H1 (cell line): ENCODE data around the gene RPA4. TPM values are rescaled to one million over a fixed set of nuclear protein-coding genes. Genes with fewer than 3 reads are reported as not detected.
"Not testable (repeated sequence)": the region's sequence is repeated elsewhere in the genome, so short reads cannot be mapped to it uniquely, and the experiment has no call there.

ENCODE experiments used
- CTCF ChIA-PET: fragments of 300-600 bp; sonication (Branson Sonifier 250); formaldehyde crosslinking; loops from one replicate; lab custom pipeline; 2021; ENCODE audit not compliant: partially characterized antibody; lab: Charles Lee
- POLR2A ChIA-PET: fragments of 300-600 bp; sonication (Branson Sonifier 250); formaldehyde crosslinking; loops from one replicate; lab custom pipeline; 2021; ENCODE audit warnings: inconsistent platforms; ENCODE audit not compliant: partially characterized antibody; lab: Charles Lee
- DNase-seq, 2 experiments: peaks; one replicate each; pipeline versions ENCODE4 v3.0.0 to v3.0.0-alpha.2; 2010 to 2022; ENCODE audit warnings: low spot score in 2 of 2, low read depth in 1 of 2, mixed read lengths in 1 of 2
- FAIRE-seq: peaks from 2 replicates; lab custom pipeline; 2011; peaks lifted over from hg19 to GRCh38; lab: Jason Lieb, UNC
- H2AFZ ChIP-seq: 2 replicates; pipeline ENCODE4 v1.8.1; 2012; ENCODE audit warnings: low read length, inconsistent platforms
- H2AK5ac ChIP-seq: 2 replicates; pipeline ENCODE4 v1.6.1; 2013; ENCODE audit warnings: low read depth, low read length
- H2BK120ac ChIP-seq: replicated peaks from 2 replicates; pipeline ENCODE3; 2013; ENCODE audit warnings: low read depth, low read length, inconsistent platforms
- H2BK12ac ChIP-seq: 2 replicates; pipeline ENCODE4 v1.6.1; 2013; ENCODE audit warnings: low read depth, low read length
- H2BK15ac ChIP-seq: 2 replicates; pipeline ENCODE4 v1.6.1; 2013; ENCODE audit warnings: low read length
- H2BK20ac ChIP-seq: 2 replicates; pipeline ENCODE4 v1.6.1; 2013; ENCODE audit warnings: low read length
- H2BK5ac ChIP-seq: 2 replicates; pipeline ENCODE4 v1.6.1; 2013; ENCODE audit warnings: low read depth, low read length
- H3K14ac ChIP-seq: 2 replicates; pipeline ENCODE4 v1.6.1; 2013; ENCODE audit warnings: inconsistent platforms; ENCODE audit not compliant: insufficient read length
- H3K18ac ChIP-seq: 2 replicates; pipeline ENCODE4 v1.6.1; 2013; ENCODE audit warnings: low read length; ENCODE audit errors: extremely low read depth
- H3K23ac ChIP-seq: 2 replicates; pipeline ENCODE4 v1.6.1; 2013; ENCODE audit warnings: inconsistent platforms; ENCODE audit not compliant: insufficient read length
- H3K23me2 ChIP-seq: 2 replicates; pipeline ENCODE4 v1.6.1; 2013; ENCODE audit warnings: low read depth, low read length
- H3K27ac ChIP-seq: 2 replicates; pipeline ENCODE4 v1.6.1; 2011; ENCODE audit warnings: low read depth, low read length, inconsistent platforms
- H3K27me3 ChIP-seq, 4 experiments: replicated peaks in 1 of 4; 1 replicate in 1 of 4; 2 replicates in 3 of 4; pipeline versions ENCODE4 v1.6.1 to v1.8.1; 2011 to 2013; ENCODE audit warnings: low read length in 3 of 4, mild to moderate bottlenecking in 3 of 4, inconsistent platforms in 2 of 4, mixed read lengths in 2 of 4, moderate library complexity in 1 of 4; ENCODE audit not compliant: control insufficient read depth in 3 of 4, insufficient read depth in 3 of 4; ENCODE audit errors: extremely low read depth in 1 of 4
- H3K36me3 ChIP-seq, 4 experiments: 2 replicates each; pipeline versions ENCODE4 v1.6.1 to v1.8.1; 2011 to 2013; ENCODE audit warnings: mild to moderate bottlenecking in 4 of 4, low read length in 3 of 4, moderate library complexity in 2 of 4, control low read depth in 1 of 4, inconsistent platforms in 1 of 4; ENCODE audit not compliant: insufficient read depth in 4 of 4, control insufficient read depth in 2 of 4
- H3K4ac ChIP-seq: replicated peaks from 2 replicates; pipeline ENCODE3; 2013; ENCODE audit warnings: low read length, low read depth, mixed read lengths, inconsistent platforms; ENCODE audit not compliant: insufficient read length
- H3K4me1 ChIP-seq, 4 experiments: replicated peaks in 1 of 4; 1 replicate in 1 of 4; 2 replicates in 3 of 4; pipeline versions ENCODE4 v1.6.1 to v1.8.1; 2011 to 2013; ENCODE audit warnings: low read length in 3 of 4, inconsistent platforms in 2 of 4, mixed read lengths in 1 of 4; ENCODE audit not compliant: insufficient read depth in 4 of 4, control insufficient read depth in 3 of 4
- H3K4me2 ChIP-seq, 2 experiments: 2 replicates each; pipeline versions ENCODE4 v1.6.1 to v1.8.1; 2011 to 2013; ENCODE audit warnings: low read depth in 2 of 2, low read length in 2 of 2, control low read depth in 1 of 2, inconsistent platforms in 1 of 2, mild to moderate bottlenecking in 1 of 2; ENCODE audit not compliant: insufficient read depth in 1 of 2
- H3K4me3 ChIP-seq, 4 experiments: fragments of 200-600, 300-600 bp in 1 of 4; sonication (generic), shearing (Covaris generic), sonication (Bioruptor Twin) in 1 of 4; 2 replicates each; pipeline versions ENCODE4 v1.5.1 to v1.8.1; 2011 to 2016; ENCODE audit warnings: low read length in 4 of 4, low read depth in 3 of 4, control low read depth in 2 of 4, inconsistent platforms in 2 of 4, mild to moderate bottlenecking in 2 of 4, mixed read lengths in 1 of 4, moderate library complexity in 1 of 4; ENCODE audit not compliant: insufficient read depth in 2 of 4; ENCODE audit errors: extremely low read depth in 1 of 4
- H3K56ac ChIP-seq: replicated peaks from 2 replicates; pipeline ENCODE3; 2013; ENCODE audit warnings: low read depth, mild to moderate bottlenecking, mixed read lengths, low read length, inconsistent platforms; ENCODE audit not compliant: insufficient read length
- H3K79me1 ChIP-seq: 2 replicates; pipeline ENCODE4 v1.6.1; 2013; ENCODE audit warnings: low read depth, low read length, control low read depth
- H3K79me2 ChIP-seq, 2 experiments: 2 replicates each; pipeline versions ENCODE4 v1.6.1 to v1.8.1; 2012 to 2013; ENCODE audit warnings: low read length in 2 of 2, mild to moderate bottlenecking in 2 of 2, inconsistent platforms in 1 of 2; ENCODE audit not compliant: insufficient read depth in 2 of 2, control insufficient read depth in 1 of 2
- H3K9ac ChIP-seq, 4 experiments: replicated peaks in 1 of 4; 1 replicate in 1 of 4; 2 replicates in 3 of 4; pipeline versions ENCODE4 v1.6.1 to v1.8.1; 2011 to 2013; ENCODE audit warnings: low read depth in 3 of 4, low read length in 3 of 4, control low read depth in 2 of 4, mild to moderate bottlenecking in 2 of 4, moderate library complexity in 2 of 4, inconsistent platforms in 1 of 4; ENCODE audit errors: extremely low read depth in 1 of 4
- H3K9me3 ChIP-seq, 2 experiments: 2 replicates each; pipeline versions ENCODE4 v1.6.1 to v1.8.1; 2012 to 2013; ENCODE audit warnings: mild to moderate bottlenecking in 2 of 2, moderate library complexity in 2 of 2, control low read depth in 1 of 2, inconsistent platforms in 1 of 2, low read depth in 1 of 2, low read length in 1 of 2, mixed read lengths in 1 of 2; ENCODE audit not compliant: insufficient read depth in 2 of 2
- H4K20me1 ChIP-seq, 2 experiments: replicated peaks in 1 of 2; 2 replicates each; pipeline versions ENCODE3 to v1.8.1; 2011 to 2013; ENCODE audit warnings: inconsistent platforms in 2 of 2, low read length in 2 of 2, mild to moderate bottlenecking in 1 of 2; ENCODE audit not compliant: insufficient read depth in 2 of 2, control insufficient read depth in 1 of 2
- H4K5ac ChIP-seq: 2 replicates; pipeline ENCODE4 v1.6.1; 2013; ENCODE audit warnings: low read length, low read depth, mixed read lengths, inconsistent platforms; ENCODE audit not compliant: insufficient read length
- H4K8ac ChIP-seq: 2 replicates; pipeline ENCODE4 v1.8.0; 2013; ENCODE audit warnings: mild to moderate bottlenecking, moderate library complexity, low read length, inconsistent platforms; ENCODE audit not compliant: insufficient read depth; ENCODE audit errors: extremely low read depth
- H4K91ac ChIP-seq: replicated peaks from 2 replicates; pipeline ENCODE3; 2013; ENCODE audit warnings: low read length, mixed read lengths, inconsistent platforms; ENCODE audit not compliant: insufficient read length
- WGBS, 2 experiments: shearing (Covaris generic) in 1 of 2; methylation state at CpG; one replicate each; pipeline versions ENCODE4 v1.1.6 to v1.1.7; 2013 to 2015; ENCODE audit warnings: low lambda C conversion rate in 2 of 2, mixed read lengths in 2 of 2, inconsistent platforms in 1 of 2, low coverage in 1 of 2, missing lambda C conversion rate in 1 of 2; ENCODE audit not compliant: insufficient replicate concordance in 2 of 2, insufficient coverage in 1 of 2, insufficient read length in 1 of 2; ENCODE audit errors: extremely low coverage in 1 of 2, missing lambda C conversion rate in 1 of 2; 5-methylcytosine and 5-hydroxymethylcytosine counted together
- polyA plus RNA-seq, 7 experiments: library from polyadenylated mRNA; depleted of rRNA in 3 of 7; stranded (reverse) in 5 of 7; unstranded in 2 of 7; fragments of >200 nt in 5 of 7; fragments of 200-250 nt in 2 of 7; gene quantifications; 1 replicate in 5 of 7; 2 replicates in 1 of 7; 4 replicates in 1 of 7; pipeline versions ENCODE4 v1.2.1 to v1.2.3, GENCODE V29; 2011 to 2013; ENCODE audit warnings: missing spikeins in 2 of 7, mixed read lengths in 2 of 7
- total RNA-seq: library from RNA; stranded (reverse); fragmentation: NEBNext Ultra II Directional; extraction: Animal tissue kit (Norgen Biotek cat#: 25700); gene quantifications from 2 replicates; pipeline ENCODE4 v1.2.1, GENCODE V29; 2021

RPA4 gene
- total and polyA plus RNA-seq, 2 of the 8 experiments (the other 6 are each of a cell fraction or from before 2014, with no cell fraction given): 0.17 to 0.24 TPM

DNA sequence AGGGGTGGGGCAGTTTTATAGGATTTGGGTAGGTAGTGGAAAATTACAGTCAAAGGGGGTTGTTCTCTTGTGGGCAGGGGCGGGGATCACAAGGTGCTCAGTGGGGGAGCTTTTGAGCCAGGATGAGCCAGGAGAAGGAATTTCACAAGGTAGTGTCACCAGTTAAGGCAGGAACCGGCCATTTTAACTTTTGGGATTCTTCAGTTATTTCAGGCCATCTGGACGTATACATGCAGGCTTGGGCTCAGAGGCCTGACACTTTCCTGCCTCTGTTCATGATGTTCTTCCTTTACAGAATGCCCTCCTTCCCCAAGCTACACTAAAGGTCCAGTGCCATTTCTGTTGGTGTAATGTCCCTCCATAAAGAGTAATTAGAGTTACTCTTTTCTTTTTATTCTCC, 41.8 kb upstream of the RPA4 start:
- not testable (repeated sequence) for FAIRE-seq

More for the DNA sequence above, 41.8 kb upstream of the RPA4 start:
- H3K18ac ChIP-seq, DNase-seq, H2BK15ac ChIP-seq, H4K91ac ChIP-seq, H3K36me3 ChIP-seq, H2BK12ac ChIP-seq, H4K5ac ChIP-seq, H3K9ac ChIP-seq, H2AFZ ChIP-seq, H2BK20ac ChIP-seq, H3K9me3 ChIP-seq, H3K56ac ChIP-seq, H2BK120ac ChIP-seq, H3K27ac ChIP-seq, H3K79me1 ChIP-seq, H3K23ac ChIP-seq, H3K4ac ChIP-seq, H3K79me2 ChIP-seq, H2AK5ac ChIP-seq, H3K27me3 ChIP-seq, H4K8ac ChIP-seq, CTCF ChIA-PET, H4K20me1 ChIP-seq, POLR2A ChIA-PET, H3K14ac ChIP-seq, H3K23me2 ChIP-seq: not testable (repeated sequence)
- peak overlapping the region; percentile 28 to 54; a peak in 1 of 4 replicates for H3K4me2 ChIP-seq
- H3K4me1 ChIP-seq: peaks cover 0 to 11% (median 4%) of the 10 kb centered on the region in 4 experiments; a peak in 4 of 7 replicates
- WGBS, 2 experiments: 20% methylated on average over 2 of the region's 3 CpGs; no CpG with 5 or more reads in 1 of the 2 experiments
- H2BK5ac ChIP-seq: peak overlapping the region; percentile 83; the same call in 1 of the 2 replicates
- peak overlapping the region in 1 of 4 experiments; percentile 19; a peak in 1 of 8 replicates for H3K4me3 ChIP-seq
